ENCODE results near the gene KIF2A. TPM values are rescaled to one million over a fixed set of nuclear protein-coding genes. Genes with fewer than 3 reads are reported as not detected.

KIF2A gene
- total RNA-seq, 2 donors from 2014 or later = 19.5 to 28.9 TPM

- TF ChIP-seq CTCF (IDR thresholded peaks at IDR 0.05) = no peak
- H3K36me3 ChIP-seq = peaks cover 12% of the 10 kb centered on the region
- H3K27ac ChIP-seq = no peak overlapping the region
- H3K4me3 ChIP-seq = no peak overlapping the region
- no peaks in the 10 kb centered on the region for H3K27me3 ChIP-seq (replicated peaks; ENCODE audit: insufficient read depth)
- no peak for DNase-seq (ENCODE audit: low spot score)
- no peaks in the 10 kb centered on the region for H3K9me3 ChIP-seq
- no peak for ATAC-seq (ENCODE audit: insufficient number of reproducible peaks, low FRiP score, low read depth)
- no peaks in the 10 kb centered on the region for H3K4me1 ChIP-seq (ENCODE audit: control insufficient read depth in 1 of 2, low read depth in 2 of 2)
Observed at GRCh38 chr5:62372600-62372999, 66.6 kb downstream of the KIF2A start.

- no peak for ATAC-seq (ENCODE audit: insufficient number of reproducible peaks, low FRiP score, low read depth)
- no peaks in the 10 kb centered on the region for H3K4me1 ChIP-seq (ENCODE audit: control insufficient read depth in 1 of 2, low read depth in 2 of 2)
- no peak for DNase-seq (ENCODE audit: low spot score)
- no peak overlapping the region for H3K4me3 ChIP-seq
- TF ChIP-seq CTCF (IDR thresholded peaks at IDR 0.05) = no peak
- no peak overlapping the region for H3K27ac ChIP-seq
- H3K9me3 ChIP-seq = no peaks in the 10 kb centered on the region
- H3K36me3 ChIP-seq = peaks cover 18% of the 10 kb centered on the region
- no peaks in the 10 kb centered on the region for H3K27me3 ChIP-seq (replicated peaks; ENCODE audit: insufficient read depth)
Observed at GRCh38 chr5:62373382-62373781, 67.4 kb downstream of the KIF2A start.

GRCh38 chr5:62374090-62374489 lies 68.1 kb downstream of the KIF2A start:
- Histone ChIP-seq H3K4me1 (ENCODE audit: control insufficient read depth in 1 of 2, low read depth in 2 of 2) (no peaks in the 10 kb centered on the region), H3K36me3 (peaks cover 21% of the 10 kb centered on the region)
- no peak for TF ChIP-seq CTCF (IDR thresholded peaks at IDR 0.05)

GRCh38 chr5:62375627-62376026 lies 69.6 kb downstream of the KIF2A start:
- no peak for TF ChIP-seq CTCF (IDR thresholded peaks at IDR 0.05)
- no peak overlapping the region for H3K4me3 ChIP-seq
- no peaks in the 10 kb centered on the region for H3K27me3 ChIP-seq (replicated peaks; ENCODE audit: insufficient read depth)
- no peaks in the 10 kb centered on the region for H3K4me1 ChIP-seq (ENCODE audit: control insufficient read depth in 1 of 2, low read depth in 2 of 2)
- H3K36me3 ChIP-seq = peaks cover 27% of the 10 kb centered on the region
- no peaks in the 10 kb centered on the region for H3K9me3 ChIP-seq
- DNase-seq (ENCODE audit: low spot score) = no peak
- no peak overlapping the region for H3K27ac ChIP-seq
- no peak for ATAC-seq (ENCODE audit: insufficient number of reproducible peaks, low FRiP score, low read depth)

More at GRCh38 chr5:62374090-62374489, 68.1 kb downstream of the KIF2A start:
- Histone ChIP-seq H3K4me3 (no peak overlapping the region), H3K27ac (no peak overlapping the region), H3K9me3 (no peaks in the 10 kb centered on the region), H3K27me3 (replicated peaks; ENCODE audit: insufficient read depth) (no peaks in the 10 kb centered on the region)
- DNase-seq (ENCODE audit: low spot score) (no peak), ATAC-seq (ENCODE audit: insufficient number of reproducible peaks, low FRiP score, low read depth) (no peak)

GRCh38 chr5:62376064-62376463 lies 70.1 kb downstream of the KIF2A start:
- no peak overlapping the region for H3K4me3 ChIP-seq
- no peaks in the 10 kb centered on the region for H3K9me3 ChIP-seq
- no peaks in the 10 kb centered on the region for H3K27me3 ChIP-seq (replicated peaks; ENCODE audit: insufficient read depth)
- no peak for TF ChIP-seq CTCF (IDR thresholded peaks at IDR 0.05)
- no peak for ATAC-seq (ENCODE audit: insufficient number of reproducible peaks, low FRiP score, low read depth)
- peaks cover 32% of the 10 kb centered on the region for H3K36me3 ChIP-seq
- DNase-seq (ENCODE audit: low spot score) = no peak
- no peaks in the 10 kb centered on the region for H3K4me1 ChIP-seq (ENCODE audit: control insufficient read depth in 1 of 2, low read depth in 2 of 2)
- H3K27ac ChIP-seq = no peak overlapping the region
